HG03575 (cell line): ENCODE data around the gene PTBP2.
"Not testable (repeated sequence)": the region's sequence is repeated elsewhere in the genome, so short reads cannot be mapped to it uniquely, and the experiment has no call there.

Source experiments
- ATAC-seq: cut with Tn5 transposase; IDR thresholded peaks from one replicate; pipeline ENCODE4 v1.9.1; 2021; ENCODE audit not compliant: unreplicated experiment, insufficient number of reproducible peaks, low FRiP score; ENCODE audit errors: extremely low read depth

PTBP2 gene

DNA sequence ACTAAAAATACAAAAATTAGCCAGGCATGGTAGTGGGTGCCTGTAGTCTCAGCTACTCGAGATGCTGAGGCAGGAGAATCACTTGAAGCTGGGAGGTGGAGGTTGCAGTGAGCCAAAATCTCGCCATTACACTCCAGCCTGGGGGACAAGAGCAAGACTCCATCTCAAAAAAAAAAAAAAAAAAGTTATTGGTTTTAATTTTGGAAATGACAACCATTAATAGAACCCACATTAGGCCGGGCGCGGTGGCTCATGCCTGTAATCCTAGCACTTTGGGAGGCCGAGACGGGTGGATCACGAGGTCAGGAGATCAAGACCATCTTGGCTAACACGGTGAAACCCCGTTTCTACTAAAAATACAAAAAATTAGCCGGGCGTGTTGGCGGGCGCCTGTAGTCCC lies 80.1 kb downstream of the PTBP2 start:
- ATAC-seq = not testable (repeated sequence)

GRCh38 chr1:96804648-96805047 lies 83.1 kb downstream of the PTBP2 start:
- ATAC-seq = no peak

- ATAC-seq = no peak
Measured at GRCh38 chr1:96808191-96808590, 86.6 kb downstream of the PTBP2 start.

DNA sequence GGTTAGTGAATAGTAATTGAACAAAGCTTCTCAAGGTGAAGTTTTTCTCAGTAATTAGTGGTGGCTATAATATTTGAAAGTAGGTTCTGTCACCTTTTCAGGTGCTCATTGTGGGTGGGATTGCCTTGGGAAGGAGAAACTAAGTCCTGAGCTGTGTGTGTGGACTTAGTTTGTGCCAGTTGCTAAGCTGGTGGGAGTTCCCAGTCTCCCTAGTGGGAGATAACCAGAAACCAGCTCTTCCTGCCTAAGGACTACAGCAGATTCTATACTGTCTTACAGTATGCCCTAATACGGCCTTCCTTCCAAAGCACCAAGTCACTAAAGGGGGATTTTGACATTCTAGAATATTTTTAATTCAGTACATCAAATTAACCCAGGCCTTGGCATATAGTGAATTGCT lies 94.3 kb downstream of the PTBP2 start:
- no peak for ATAC-seq

DNA sequence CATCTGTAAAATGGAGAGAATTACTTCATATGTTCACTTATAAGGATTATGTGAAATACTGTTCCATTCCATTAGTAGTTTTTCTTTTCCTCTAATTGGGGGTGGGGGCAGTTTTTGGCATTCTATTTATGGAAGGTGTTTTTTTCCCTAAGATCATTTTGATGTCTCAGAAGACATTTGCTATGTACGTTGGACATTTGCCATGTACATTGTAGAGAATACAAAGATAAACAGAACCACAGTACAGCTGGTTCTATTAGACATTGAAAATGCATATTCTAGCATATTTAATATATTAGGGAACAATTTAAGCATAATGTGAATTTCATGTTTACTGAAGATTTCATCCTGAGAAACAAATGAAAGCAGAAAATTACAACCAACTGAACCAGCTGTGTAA lies 98.5 kb downstream of the PTBP2 start:
- ATAC-seq = no peak

- no peak for ATAC-seq
Measured at GRCh38 chr1:96820671-96821070, 99.1 kb downstream of the PTBP2 start.

GRCh38 chr1:96825231-96825630 lies 103.6 kb downstream of the PTBP2 start:
- no peak for ATAC-seq

GRCh38 chr1:96825950-96826576 lies 104.5 kb downstream of the PTBP2 start:
- ATAC-seq = no peak

- ATAC-seq = no peak
Measured at GRCh38 chr1:96833376-96833775, 111.8 kb downstream of the PTBP2 start.

DNA sequence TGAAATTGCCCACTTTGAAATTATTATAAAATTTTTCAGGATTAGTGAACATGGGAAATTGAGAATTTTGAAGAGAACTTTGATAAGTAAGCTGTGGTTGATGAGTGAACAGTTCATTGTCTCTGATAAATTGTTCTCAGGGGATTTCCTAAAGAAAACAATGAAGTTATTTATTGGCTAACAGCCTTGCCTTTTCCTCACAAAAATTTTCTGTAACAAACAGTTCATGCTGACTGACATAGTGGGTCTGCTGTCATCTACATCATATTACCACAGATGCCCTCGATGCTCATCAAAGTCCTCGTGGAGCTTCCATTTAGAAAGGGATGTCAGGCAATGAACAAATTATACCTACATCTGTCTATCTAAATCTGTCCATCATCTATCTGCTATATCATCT lies 113.4 kb downstream of the PTBP2 start:
- ATAC-seq = no peak

- no peak for ATAC-seq
Measured at GRCh38 chr1:96837057-96837780, 115.6 kb downstream of the PTBP2 start.

GRCh38 chr1:96837781-96838216 lies 116.2 kb downstream of the PTBP2 start:
- no peak for ATAC-seq

- no peak for ATAC-seq
Measured at GRCh38 chr1:96840396-96840795, 118.8 kb downstream of the PTBP2 start.

DNA sequence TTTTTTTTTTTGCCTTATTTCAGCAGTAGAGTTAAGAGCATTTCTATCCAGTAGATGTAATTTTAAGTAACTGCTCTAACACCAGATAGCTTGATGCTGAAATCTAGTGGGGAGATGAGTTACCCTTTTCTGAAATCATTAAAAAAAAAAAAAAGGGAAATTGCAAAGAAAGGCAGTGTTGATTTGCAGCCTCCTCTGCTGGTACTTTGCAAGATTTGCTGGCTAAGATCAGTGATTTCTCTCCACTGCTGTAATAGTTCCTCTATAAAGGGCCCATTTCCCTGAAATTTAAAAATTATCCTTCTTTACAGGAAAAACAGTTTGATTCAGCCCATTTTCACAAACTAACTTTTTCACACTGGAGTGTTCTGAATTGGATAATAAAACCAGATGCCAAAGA lies 120.6 kb downstream of the PTBP2 start:
- ATAC-seq = no peak

DNA sequence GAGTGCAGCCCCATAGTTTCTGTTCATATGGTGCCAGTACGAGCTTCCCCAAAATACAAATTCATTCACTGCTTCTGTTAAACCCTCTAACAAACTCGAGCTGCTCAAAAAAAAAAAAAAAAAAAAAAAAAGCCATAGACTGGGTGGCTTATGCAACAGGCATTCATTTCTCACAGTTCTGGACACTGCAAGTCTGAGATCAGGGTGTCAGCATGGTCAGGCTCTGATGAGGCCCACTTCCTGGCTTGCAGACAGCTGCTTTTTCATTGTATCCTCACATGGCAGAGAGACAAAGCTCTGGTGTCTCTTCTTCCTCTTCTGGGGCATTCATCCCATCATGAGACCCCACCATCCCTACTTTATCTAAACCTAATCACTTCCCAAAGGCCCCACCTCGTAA lies 121.6 kb downstream of the PTBP2 start:
- no peak for ATAC-seq

DNA sequence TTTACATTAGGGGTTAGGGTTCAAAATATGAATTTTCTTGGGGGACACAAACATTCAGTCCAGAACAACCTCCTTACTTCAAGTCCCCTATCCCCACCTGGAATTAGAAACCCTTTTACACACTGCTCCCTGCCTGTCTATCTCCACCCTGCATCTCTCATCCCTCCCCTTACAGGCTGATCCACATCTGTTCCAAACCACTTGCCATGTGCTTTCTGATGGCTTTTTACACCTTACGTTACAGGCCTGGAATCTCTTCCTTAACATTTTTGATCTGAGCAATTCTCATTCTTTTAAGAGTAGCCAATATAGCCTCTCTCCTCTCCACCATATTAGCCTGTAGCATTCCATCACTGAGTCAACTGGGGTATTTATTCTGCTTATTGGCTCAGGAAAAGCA lies 122.0 kb downstream of the PTBP2 start:
- no peak for ATAC-seq

- ATAC-seq = peak; percentile 36
Measured at GRCh38 chr1:96845464-96845863, 123.9 kb downstream of the PTBP2 start.

- no peak for ATAC-seq
Measured at GRCh38 chr1:96861836-96862235, 140.3 kb downstream of the PTBP2 start.

DNA sequence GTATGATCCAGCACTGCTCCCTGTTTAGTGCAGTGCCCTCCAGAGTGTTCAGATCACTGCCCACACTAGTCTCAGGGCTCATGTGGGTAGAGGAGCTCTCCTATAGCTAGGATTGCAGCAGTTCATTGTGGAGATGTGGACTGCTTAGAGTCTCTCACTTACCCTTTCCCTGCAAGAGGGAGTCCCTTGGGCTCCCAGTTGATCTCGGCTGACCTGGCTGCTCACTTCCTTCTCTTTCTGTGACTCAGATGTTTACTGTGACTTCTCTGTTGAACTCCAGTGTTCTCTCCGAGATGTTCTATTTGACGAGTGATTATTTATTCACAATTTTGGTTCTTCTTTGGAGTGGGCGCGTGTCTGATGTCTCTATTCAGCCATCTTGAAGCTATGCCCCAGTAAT lies 141.9 kb downstream of the PTBP2 start:
- ATAC-seq = no peak
